Esophagus squamous epithelium (tissue), 4 donors: ENCODE results near the gene RNF180.

Source experiments
- CTCF ChIP-seq, 6 experiments: fragments of 450-650 bp in 4 of 6; fragments of 200-600 bp in 2 of 6; sonication (generic) in 2 of 6; IDR thresholded peaks; one replicate each; pipeline ENCODE4 v1.5.1; 2016 to 2019; ENCODE audit warnings: antibody characterized with exemption in 6 of 6, mild to moderate bottlenecking in 4 of 6, moderate library complexity in 4 of 6
- POLR2A ChIP-seq, 4 donors: fragments of 450-650 bp; IDR thresholded peaks; one replicate each; pipeline ENCODE4 v1.6.1; 2017; ENCODE audit warnings: antibody characterized with exemption in 4 of 4, mild to moderate bottlenecking in 4 of 4, moderate library complexity in 3 of 4

- TF ChIP-seq CTCF (IDR thresholded peaks at IDR 0.05) (no peak), POLR2A (IDR thresholded peaks at IDR 0.05) (no peak)
These were observed 5.4 kb upstream of the RNF180 start for GRCh38 chr5:64160201-64160600.
